ENCODE data around the gene HMMR. TPM values are rescaled to one million over a fixed set of nuclear protein-coding genes. Genes with fewer than 3 reads are reported as not detected.
"Not testable (repeated sequence)": the region's sequence is repeated elsewhere in the genome, so short reads cannot be mapped to it uniquely, and the experiment has no call there.

HMMR gene
- total and polyA plus RNA-seq, 2 donors (not counting 1 experiment from before 2014, with no cell fraction given): 0.34 to 1.6 TPM

DNA sequence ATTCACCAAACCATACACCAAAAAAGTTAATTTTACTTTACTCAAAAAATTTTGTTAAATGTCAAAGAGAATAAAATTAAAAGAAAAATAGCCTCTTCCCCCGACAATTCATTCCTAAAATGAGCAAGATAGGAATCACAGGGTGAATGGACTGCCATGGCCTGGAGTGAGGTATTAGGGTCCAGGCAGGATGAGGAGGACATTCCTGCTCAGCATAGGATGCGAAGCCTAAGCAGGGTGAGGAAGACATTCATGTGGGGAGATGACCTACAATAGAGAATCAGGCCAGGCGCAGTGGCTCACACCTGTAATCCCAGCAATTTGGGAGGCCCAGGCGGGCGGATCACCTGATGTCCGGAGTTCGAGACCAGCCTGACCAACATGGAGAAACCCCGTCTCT lies 8.9 kb upstream of the HMMR start:
- Mint-ChIP-seq H3K4me1 (peaks cover 4% of the 10 kb centered on the region), H3K27ac (no peak overlapping the region), H3K4me3 (no peak overlapping the region), H3K9me3 (ENCODE audit: insufficient read depth) (no peaks in the 10 kb centered on the region), H3K27me3 (no peaks in the 10 kb centered on the region)
- Histone ChIP-seq H3K4me3 (ENCODE audit: control extremely low read depth in 1 of 5, extremely low read depth in 1 of 5, insufficient read depth in 1 of 5, low read depth in 2 of 5, low read length in 4 of 5) (no peak overlapping the region), H3K27ac (ENCODE audit: low read length in 2 of 2) (no peak overlapping the region), H3K27me3 (replicated peaks in 1 of 4; ENCODE audit: control extremely low read depth in 1 of 4, control insufficient read depth in 3 of 4, insufficient read depth in 4 of 4, low read length in 3 of 4) (no peaks in the 10 kb centered on the region), H2AFZ (ENCODE audit: insufficient read depth, low read depth, low read length, poor library complexity, severe bottlenecking) (no peak overlapping the region), H3K4me1 (ENCODE audit: control insufficient read depth in 2 of 2, insufficient read depth in 2 of 2, low read length in 2 of 2) (no peaks in the 10 kb centered on the region), H3K79me2 (ENCODE audit: control insufficient read depth, insufficient read depth, low read length) (peaks cover 7% of the 10 kb centered on the region), H3K9me3 (ENCODE audit: control extremely low read depth in 1 of 3, control insufficient read depth in 2 of 3, insufficient read depth in 1 of 3, low read length in 2 of 3) (no peaks in the 10 kb centered on the region), H3K9ac (ENCODE audit: low read length) (no peak overlapping the region), H3K4me2 (replicated peaks; ENCODE audit: low read depth, low read length, poor library complexity, severe bottlenecking) (no peak overlapping the region), H3K36me3 (replicated peaks in 1 of 2; ENCODE audit: control extremely low read depth in 1 of 2, control insufficient read depth in 1 of 2, extremely low read depth in 1 of 2, insufficient read depth in 2 of 2, low read length in 1 of 2) (peaks cover 4 to 44% of the 10 kb centered on the region in 2 experiments), H4K20me1 (ENCODE audit: control insufficient read depth, insufficient read depth, low read length, poor library complexity, severe bottlenecking) (no peaks in the 10 kb centered on the region)
- ChIA-PET POLR2A (no interaction called here), CTCF (no interaction called here)
- 98% methylated on average over 7 of the region's 8 CpGs for WGBS (ENCODE audit: insufficient coverage)
- no peak for DNase-seq
- ATAC-seq (ENCODE audit: low read depth): no peak
- intact Hi-C loops (cut with micrococcal nuclease): no loop called here
- TF ChIP-seq, protein P1, sequence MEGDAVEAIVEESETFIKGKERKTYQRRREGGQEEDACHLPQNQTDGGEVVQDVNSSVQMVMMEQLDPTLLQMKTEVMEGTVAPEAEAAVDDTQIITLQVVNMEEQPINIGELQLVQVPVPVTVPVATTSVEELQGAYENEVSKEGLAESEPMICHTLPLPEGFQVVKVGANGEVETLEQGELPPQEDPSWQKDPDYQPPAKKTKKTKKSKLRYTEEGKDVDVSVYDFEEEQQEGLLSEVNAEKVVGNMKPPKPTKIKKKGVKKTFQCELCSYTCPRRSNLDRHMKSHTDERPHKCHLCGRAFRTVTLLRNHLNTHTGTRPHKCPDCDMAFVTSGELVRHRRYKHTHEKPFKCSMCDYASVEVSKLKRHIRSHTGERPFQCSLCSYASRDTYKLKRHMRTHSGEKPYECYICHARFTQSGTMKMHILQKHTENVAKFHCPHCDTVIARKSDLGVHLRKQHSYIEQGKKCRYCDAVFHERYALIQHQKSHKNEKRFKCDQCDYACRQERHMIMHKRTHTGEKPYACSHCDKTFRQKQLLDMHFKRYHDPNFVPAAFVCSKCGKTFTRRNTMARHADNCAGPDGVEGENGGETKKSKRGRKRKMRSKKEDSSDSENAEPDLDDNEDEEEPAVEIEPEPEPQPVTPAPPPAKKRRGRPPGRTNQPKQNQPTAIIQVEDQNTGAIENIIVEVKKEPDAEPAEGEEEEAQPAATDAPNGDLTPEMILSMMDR (IDR thresholded peaks at IDR 0.05): no peak
- TF ChIP-seq EZH2 (IDR thresholded peaks at IDR 0.05; ENCODE audit: borderline replicate concordance, insufficient read depth, low read depth, low read length, poor library complexity, severe bottlenecking): no peak

DNA sequence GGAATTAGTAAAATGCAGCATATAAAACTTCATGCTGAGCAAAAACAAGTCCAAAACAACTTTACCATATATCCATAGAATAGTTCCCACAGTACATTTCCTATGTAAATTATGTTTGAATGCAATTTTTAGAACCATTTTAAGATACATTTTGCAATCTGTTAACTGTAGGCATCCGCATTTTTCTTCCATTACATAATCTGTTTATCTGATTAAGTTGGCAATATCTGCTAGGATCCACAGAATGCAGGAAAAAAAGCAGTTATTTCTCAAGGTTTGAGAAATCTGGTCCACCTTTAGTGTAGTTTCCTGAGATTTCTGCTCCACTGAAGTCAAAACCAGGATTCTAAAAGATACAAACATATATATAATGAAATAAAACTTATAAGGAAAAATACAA lies 6.7 kb upstream of the HMMR start:
- DNase-seq (no peak), ATAC-seq (ENCODE audit: low read depth) (no peak)
- Histone ChIP-seq H3K79me2 (ENCODE audit: control insufficient read depth, insufficient read depth, low read length) (peaks cover 24% of the 10 kb centered on the region), H3K4me1 (ENCODE audit: control insufficient read depth in 2 of 2, insufficient read depth in 2 of 2, low read length in 2 of 2) (peaks cover 3 to 8% of the 10 kb centered on the region in 2 donors), H3K9me3 (ENCODE audit: control extremely low read depth in 1 of 3, control insufficient read depth in 2 of 3, insufficient read depth in 1 of 3, low read length in 2 of 3) (no peaks in the 10 kb centered on the region), H3K36me3 (replicated peaks in 1 of 2; ENCODE audit: control extremely low read depth in 1 of 2, control insufficient read depth in 1 of 2, extremely low read depth in 1 of 2, insufficient read depth in 2 of 2, low read length in 1 of 2) (peaks cover 2 to 34% of the 10 kb centered on the region in 2 experiments), H3K4me3 (ENCODE audit: control extremely low read depth in 1 of 5, extremely low read depth in 1 of 5, insufficient read depth in 1 of 5, low read depth in 2 of 5, low read length in 4 of 5) (no peak overlapping the region), H4K20me1 (ENCODE audit: control insufficient read depth, insufficient read depth, low read length, poor library complexity, severe bottlenecking) (no peaks in the 10 kb centered on the region), H3K9ac (ENCODE audit: low read length) (no peak overlapping the region), H2AFZ (ENCODE audit: insufficient read depth, low read depth, low read length, poor library complexity, severe bottlenecking) (no peak overlapping the region), H3K27ac (ENCODE audit: low read length in 2 of 2) (no peak overlapping the region), H3K4me2 (replicated peaks; ENCODE audit: low read depth, low read length, poor library complexity, severe bottlenecking) (no peak overlapping the region), H3K27me3 (replicated peaks in 1 of 4; ENCODE audit: control extremely low read depth in 1 of 4, control insufficient read depth in 3 of 4, insufficient read depth in 4 of 4, low read length in 3 of 4) (no peaks in the 10 kb centered on the region)
- CTCF ChIA-PET: no interaction called here
- no CpG with 5 or more reads among the region's 1 CpG for WGBS (ENCODE audit: insufficient coverage)
- POLR2A ChIA-PET: no interaction called here
- Mint-ChIP-seq H3K4me1 (peaks cover 10% of the 10 kb centered on the region), H3K4me3 (no peak overlapping the region), H3K9me3 (ENCODE audit: insufficient read depth) (no peaks in the 10 kb centered on the region), H3K27me3 (no peaks in the 10 kb centered on the region), H3K27ac (no peak overlapping the region)
- intact Hi-C loops (cut with micrococcal nuclease): no loop called here
- TF ChIP-seq EZH2 (IDR thresholded peaks at IDR 0.05; ENCODE audit: borderline replicate concordance, insufficient read depth, low read depth, low read length, poor library complexity, severe bottlenecking): no peak
- TF ChIP-seq, protein P1 (IDR thresholded peaks at IDR 0.05): no peak

DNA sequence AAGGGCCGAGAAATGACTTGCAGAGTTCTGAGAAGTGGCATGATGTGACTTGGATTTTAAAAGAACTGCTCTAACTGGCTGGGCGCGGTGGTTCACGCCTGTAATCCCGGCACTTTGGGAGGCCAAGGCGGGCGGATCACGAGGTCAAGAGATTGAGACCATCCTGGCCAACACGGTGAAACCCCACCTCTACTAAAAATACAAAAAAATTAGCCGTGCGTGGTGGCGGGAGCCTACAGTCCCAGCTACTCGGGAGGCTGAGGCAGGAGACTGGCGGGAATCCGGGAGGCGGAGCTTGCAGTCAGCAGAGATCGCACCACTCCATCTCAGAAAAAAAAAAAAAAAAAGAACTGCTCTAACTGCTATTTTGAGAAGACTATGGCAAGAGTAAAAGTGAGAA lies 5.0 kb upstream of the HMMR start:
- H3K4me1 ChIP-seq (ENCODE audit: control insufficient read depth in 2 of 2, insufficient read depth in 2 of 2, low read length in 2 of 2): peaks cover 10 to 16% of the 10 kb centered on the region in 2 donors
- H3K9ac ChIP-seq (ENCODE audit: low read length); H3K9me3 ChIP-seq (ENCODE audit: control extremely low read depth in 1 of 3, control insufficient read depth in 2 of 3, insufficient read depth in 1 of 3, low read length in 2 of 3); H2AFZ ChIP-seq (ENCODE audit: insufficient read depth, low read depth, low read length, poor library complexity, severe bottlenecking); H3K4me3 ChIP-seq (ENCODE audit: control extremely low read depth in 1 of 5, extremely low read depth in 1 of 5, insufficient read depth in 1 of 5, low read depth in 2 of 5, low read length in 4 of 5); H4K20me1 ChIP-seq (ENCODE audit: control insufficient read depth, insufficient read depth, low read length, poor library complexity, severe bottlenecking); H3K27me3 ChIP-seq (replicated peaks in 1 of 4; ENCODE audit: control extremely low read depth in 1 of 4, control insufficient read depth in 3 of 4, insufficient read depth in 4 of 4, low read length in 3 of 4); H3K4me2 ChIP-seq (replicated peaks; ENCODE audit: low read depth, low read length, poor library complexity, severe bottlenecking); H3K27ac ChIP-seq (ENCODE audit: low read length in 2 of 2); POLR2A ChIA-PET; H3K9me3 Mint-ChIP-seq (ENCODE audit: insufficient read depth); intact Hi-C loops (cut with micrococcal nuclease); DNase-seq; H3K27me3 Mint-ChIP-seq; H3K4me3 Mint-ChIP-seq; H3K27ac Mint-ChIP-seq; ATAC-seq (ENCODE audit: low read depth): not testable (repeated sequence)
- CTCF ChIA-PET: interaction anchor here (6.9 kb wide), 1 partner anchor 15 kb away, joined by 49 read pairs; the partner anchor contains the start of gene CCNG1
- peaks cover 30% of the 10 kb centered on the region for H3K79me2 ChIP-seq (ENCODE audit: control insufficient read depth, insufficient read depth, low read length)
- peaks cover 21% of the 10 kb centered on the region for H3K4me1 Mint-ChIP-seq
- 100% methylated on average over 4 of the region's 17 CpGs for WGBS (ENCODE audit: insufficient coverage)
- peaks cover 2 to 32% of the 10 kb centered on the region in 2 experiments for H3K36me3 ChIP-seq (replicated peaks in 1 of 2; ENCODE audit: control extremely low read depth in 1 of 2, control insufficient read depth in 1 of 2, extremely low read depth in 1 of 2, insufficient read depth in 2 of 2, low read length in 1 of 2)
